Activated naive CD8-positive, alpha-beta T cell treated with anti-CD3 and anti-CD28 coated beads, Interleukin-2, amount 10 ng/mL, durations not matched to agents 7 days and 5 days (primary cell): ENCODE data around the gene FAM131B. TPM values are rescaled to one million over a fixed set of nuclear protein-coding genes. Genes with fewer than 3 reads are reported as not detected.
A peak's percentile ranks its signal among the peaks of the same experiment; 100 is the strongest.

Experiments
- ATAC-seq: fragments of 150-1000 bp; cut with Tn5 transposase; one replicate; pipeline ENCODE4 v1.10.0; 2021; ENCODE audit warnings: low read depth, moderate library complexity
- POLR2A ChIA-PET: fragments of 350-600 bp; sonication (Branson Sonifier 250); formaldehyde crosslinking; loops from one replicate; lab custom pipeline; 2021; ENCODE audit warnings: antibody characterized with exemption; lab: Charles Lee
- DNase-seq: peaks from one replicate; pipeline ENCODE4 v3.0.0; 2021
- H3K27ac Mint-ChIP-seq: one replicate; pipeline ENCODE4 v1.8.0; 2022; ENCODE audit warnings: mild to moderate bottlenecking, mixed read lengths
- H3K27me3 Mint-ChIP-seq: one replicate; pipeline ENCODE4 v1.8.0; 2022; ENCODE audit warnings: mild to moderate bottlenecking, moderate library complexity, mixed read lengths
- H3K36me3 Mint-ChIP-seq: one replicate; pipeline ENCODE4 v1.8.0; 2021; ENCODE audit warnings: mild to moderate bottlenecking, mixed read lengths
- H3K4me1 Mint-ChIP-seq: one replicate; pipeline ENCODE4 v1.8.0; 2021; ENCODE audit warnings: mixed read lengths
- H3K4me3 Mint-ChIP-seq: one replicate; pipeline ENCODE4 v1.8.0; 2022; ENCODE audit warnings: mild to moderate bottlenecking, moderate library complexity, mixed read lengths
- H3K9me3 Mint-ChIP-seq: one replicate; pipeline ENCODE4 v1.8.0; 2021; ENCODE audit warnings: mixed read lengths
- microRNA-seq: library from miRNA; unstranded; fragments of <30 nt; microRNA quantifications from one replicate; pipeline ENCODE4 v1.2.0, GENCODE V29; 2022
- total RNA-seq, 2 experiments: library from RNA; stranded (reverse); gene quantifications; one replicate each; pipeline ENCODE4 v1.2.3, GENCODE V29; 2021

Gene FAM131B
- total RNA-seq, 2 experiments from 2014 or later: 2.3 to 2.9 TPM

GRCh38 chr7:143315776-143316175 is 46.7 kb downstream of the FAM131B start, which contains the start of gene CLCN1:
Gene CLCN1, plus strand, starts transcription at chr7:143316111. Its CDS starts 102 bp downstream, at chr7:143316213.
- peaks cover 5% of the 10 kb centered on the region for H3K27me3 Mint-ChIP-seq
- H3K36me3 Mint-ChIP-seq: peaks cover 12% of the 10 kb centered on the region
- H3K27ac Mint-ChIP-seq: no peak within 1 kb of the TSS
- H3K9me3 Mint-ChIP-seq: peaks cover 1% of the 10 kb centered on the region
- peaks cover 9% of the 10 kb centered on the region for H3K4me1 Mint-ChIP-seq
- H3K4me3 Mint-ChIP-seq: no peak within 1 kb of the TSS
- ATAC-seq (no peak), DNase-seq (no peak)
- POLR2A ChIA-PET: no interaction called here

DNA sequence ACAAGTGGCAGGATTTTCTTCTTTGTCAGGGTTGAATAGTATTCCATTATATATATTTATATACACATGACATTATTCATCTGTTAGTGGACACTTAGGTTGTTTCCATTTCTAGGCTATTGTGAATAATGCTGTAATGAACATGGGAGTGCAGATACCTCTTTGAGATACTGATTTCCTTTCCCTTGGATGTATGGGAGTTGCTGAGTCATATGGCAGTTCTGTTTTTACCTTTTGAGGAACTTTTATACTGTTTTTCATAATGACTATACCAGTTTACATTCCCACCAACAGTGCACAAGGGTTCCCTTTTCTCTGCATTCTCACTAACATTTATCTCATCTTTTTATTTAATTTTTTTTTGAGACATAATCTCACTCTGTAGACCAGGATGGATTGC is 48.4 kb downstream of the FAM131B start:
- Mint-ChIP-seq H3K4me1 (peaks cover 21% of the 10 kb centered on the region), H3K27ac (no peak overlapping the region), H3K27me3 (peaks cover 5% of the 10 kb centered on the region), H3K9me3 (peaks cover 3% of the 10 kb centered on the region), H3K4me3 (no peak overlapping the region), H3K36me3 (peaks cover 24% of the 10 kb centered on the region)
- no peak for DNase-seq
- POLR2A ChIA-PET: no interaction called here
- ATAC-seq: no peak

DNA sequence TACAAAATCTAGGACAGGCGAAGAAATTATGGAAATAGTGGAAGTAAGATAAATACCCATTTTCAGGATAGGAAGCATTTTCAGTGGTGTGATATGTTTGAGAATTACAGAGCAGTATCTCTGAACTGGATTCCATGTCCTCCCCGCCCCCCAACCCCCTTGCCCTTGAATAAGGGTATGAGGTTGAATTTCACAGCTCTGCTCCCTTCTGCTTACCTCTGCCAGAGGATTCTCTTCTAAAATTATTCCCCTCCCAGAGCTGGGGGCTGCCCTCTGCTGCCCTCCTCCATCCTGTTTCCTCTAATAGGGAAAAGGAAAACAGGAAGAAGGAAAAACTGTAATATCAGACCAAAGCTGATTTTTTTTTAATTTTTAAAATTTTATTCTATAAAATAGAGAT is 53.9 kb downstream of the FAM131B start:
- Mint-ChIP-seq H3K4me1 (peaks cover 38% of the 10 kb centered on the region), H3K9me3 (peaks cover 2% of the 10 kb centered on the region), H3K27ac (no peak overlapping the region), H3K27me3 (no peaks in the 10 kb centered on the region), H3K36me3 (peaks cover 71% of the 10 kb centered on the region), H3K4me3 (no peak overlapping the region)
- no peak for ATAC-seq
- no peak for DNase-seq
- POLR2A ChIA-PET: interaction anchor here (1.0 to 1.6 kb wide), 2 partner anchors 37 to 76 kb away, joined by 3 to 4 read pairs; no protein-coding TSS in a partner anchor

DNA sequence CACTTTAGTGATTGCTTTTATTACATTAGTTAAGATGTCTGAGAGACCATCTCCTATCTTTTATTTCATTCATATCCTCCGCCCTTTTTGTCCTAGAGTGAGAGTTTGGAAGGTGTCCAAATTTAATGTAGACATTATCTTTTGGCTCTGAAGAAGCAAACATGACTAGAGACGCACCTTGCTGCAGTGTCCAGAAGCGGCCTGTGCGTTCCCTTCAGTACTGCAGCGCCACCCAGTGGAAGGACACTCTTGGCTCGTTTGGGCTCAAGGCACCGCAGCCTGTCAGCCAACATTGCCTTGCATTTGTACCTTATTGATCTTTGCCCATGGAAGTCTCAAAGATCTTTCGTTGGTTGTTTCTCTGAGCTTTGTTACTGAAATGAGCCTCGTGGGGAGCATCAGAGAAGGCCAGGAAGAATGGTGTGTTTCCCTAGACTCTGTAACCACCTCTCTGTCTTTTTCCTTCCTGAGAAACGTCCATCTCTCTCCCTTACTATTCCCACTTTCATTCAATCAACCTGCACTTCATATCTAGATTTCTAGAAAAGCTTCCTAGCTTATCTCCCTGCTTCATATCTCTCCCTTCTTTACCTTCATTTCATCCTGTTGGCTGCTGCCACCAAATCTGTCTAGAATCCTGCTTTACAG is 57.0 kb downstream of the FAM131B start:
- ATAC-seq (peak; percentile 53), DNase-seq (peak; percentile 69)
- POLR2A ChIA-PET: interaction anchor here (0.6 to 1.5 kb wide), 3 partner anchors 23 to 65 kb away, joined by 3 to 4 read pairs (median 3); no protein-coding TSS in a partner anchor
- Mint-ChIP-seq H3K27ac (peak overlapping the region; percentile 19), H3K4me1 (peaks cover 38% of the 10 kb centered on the region), H3K27me3 (no peaks in the 10 kb centered on the region), H3K36me3 (peaks cover 80% of the 10 kb centered on the region), H3K4me3 (no peak overlapping the region), H3K9me3 (peaks cover 2% of the 10 kb centered on the region)

DNA sequence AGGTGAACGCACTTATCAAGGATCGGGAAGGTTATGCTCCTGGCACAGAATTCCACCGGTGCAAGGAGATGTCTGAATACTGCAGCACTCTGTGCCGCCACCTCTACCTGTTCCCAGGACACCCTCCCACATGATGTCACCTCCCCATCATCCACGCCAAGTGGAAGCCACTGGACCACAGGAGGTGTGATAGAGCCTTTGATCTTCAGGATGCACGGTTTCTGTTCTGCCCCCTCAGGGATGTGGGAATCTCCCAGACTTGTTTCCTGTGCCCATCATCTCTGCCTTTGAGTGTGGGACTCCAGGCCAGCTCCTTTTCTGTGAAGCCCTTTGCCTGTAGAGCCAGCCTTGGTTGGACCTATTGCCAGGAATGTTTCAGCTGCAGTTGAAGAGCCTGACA is 57.6 kb downstream of the FAM131B start:
- H3K27ac Mint-ChIP-seq: peak overlapping the region; percentile 14
- H3K4me3 Mint-ChIP-seq: peak overlapping the region; percentile 24
- H3K36me3 Mint-ChIP-seq: peaks cover 80% of the 10 kb centered on the region
- H3K9me3 Mint-ChIP-seq: peaks cover 2% of the 10 kb centered on the region
- ATAC-seq: no peak
- H3K27me3 Mint-ChIP-seq: no peaks in the 10 kb centered on the region
- POLR2A ChIA-PET: interaction anchor here (0.5 to 0.7 kb wide), 2 partner anchors 56 to 112 kb away, joined by 3 read pairs; no protein-coding TSS in a partner anchor
- DNase-seq: no peak
- H3K4me1 Mint-ChIP-seq: peaks cover 35% of the 10 kb centered on the region

GRCh38 chr7:143303733-143304132 is 58.8 kb downstream of the FAM131B start:
- no peak for DNase-seq
- no peak overlapping the region for H3K4me3 Mint-ChIP-seq
- H3K4me1 Mint-ChIP-seq: peaks cover 38% of the 10 kb centered on the region
- peaks cover 76% of the 10 kb centered on the region for H3K36me3 Mint-ChIP-seq
- ATAC-seq: no peak
- H3K9me3 Mint-ChIP-seq: no peaks in the 10 kb centered on the region
- H3K27ac Mint-ChIP-seq: no peak overlapping the region
- H3K27me3 Mint-ChIP-seq: no peaks in the 10 kb centered on the region
- POLR2A ChIA-PET: no interaction called here

Small RNA genes within 50 kb of the gene (microRNA-seq; reads per million reads assigned to microRNA genes)
- not detected for gene MIR6892

Other genes starting within 250 kb of the FAM131B start
- gene PIP, start 230.6 kb downstream of the FAM131B start, total RNA-seq: not detected
- gene TAS2R39, start 179.3 kb downstream of the FAM131B start, total RNA-seq: not detected
- not detected for gene TAS2R40, start 140.7 kb downstream of the FAM131B start, total RNA-seq
- 100 to 1,000 TPM; 355 to 368 TPM for gene GSTK1, start 99.3 kb downstream of the FAM131B start, total RNA-seq
- gene TMEM139, start 77.8 kb downstream of the FAM131B start, total RNA-seq: 1 to 10 TPM; 1.1 TPM
- gene CASP2, start 74.4 kb downstream of the FAM131B start, total RNA-seq: 10 to 100 TPM; 96.5 to 98.8 TPM
- gene CLCN1, start 46.6 kb downstream of the FAM131B start, total RNA-seq: under 1 TPM in 1 of 2 experiments, not detected in 1; 0.08 TPM
- gene ZYX, start 18.6 kb upstream of the FAM131B start, total RNA-seq: 100 to 1,000 TPM; 199 to 200 TPM
- 10 to 100 TPM; 27.3 to 28.2 TPM for gene EPHA1, start 46.1 kb upstream of the FAM131B start, total RNA-seq
- gene TAS2R60, start 80.7 kb upstream of the FAM131B start, total RNA-seq: under 1 TPM in 1 of 2 experiments, not detected in 1; 0.65 TPM
- gene TAS2R41, start 115.2 kb upstream of the FAM131B start, total RNA-seq: not detected
- gene CTAGE15, start 209.1 kb upstream of the FAM131B start, total RNA-seq: under 1 TPM in 1 of 2 experiments, not detected in 1; 0.47 TPM